Skeletal muscle satellite cell (primary cell): ENCODE data around the gene CACNA1I.

Source experiments
- H3K27me3 ChIP-seq: 2 replicates; pipeline ENCODE4 v1.7.0; 2013; ENCODE audit warnings: low read length; ENCODE audit not compliant: control insufficient read depth, insufficient read depth
- H3K36me3 ChIP-seq: 2 replicates; pipeline ENCODE4 v1.7.0; 2013; ENCODE audit warnings: mild to moderate bottlenecking, control low read depth, low read length; ENCODE audit not compliant: insufficient read depth
- H3K4me1 ChIP-seq: 2 replicates; pipeline ENCODE4 v1.7.0; 2013; ENCODE audit warnings: low read length; ENCODE audit not compliant: control insufficient read depth, insufficient read depth
- H3K4me2 ChIP-seq: 2 replicates; pipeline ENCODE4 v1.7.0; 2013; ENCODE audit warnings: mild to moderate bottlenecking, low read length
- H3K4me3 ChIP-seq: 2 replicates; pipeline ENCODE4 v1.7.0; 2013; ENCODE audit warnings: low read length
- H3K9ac ChIP-seq: 2 replicates; pipeline ENCODE4 v1.7.0; 2013; ENCODE audit warnings: mild to moderate bottlenecking, low read depth, low read length, moderate library complexity
- H3K9me3 ChIP-seq: replicated peaks from 2 replicates; pipeline ENCODE4 v1.7.0; 2013; ENCODE audit warnings: mild to moderate bottlenecking, control low read depth, low read length

CACNA1I gene

DNA sequence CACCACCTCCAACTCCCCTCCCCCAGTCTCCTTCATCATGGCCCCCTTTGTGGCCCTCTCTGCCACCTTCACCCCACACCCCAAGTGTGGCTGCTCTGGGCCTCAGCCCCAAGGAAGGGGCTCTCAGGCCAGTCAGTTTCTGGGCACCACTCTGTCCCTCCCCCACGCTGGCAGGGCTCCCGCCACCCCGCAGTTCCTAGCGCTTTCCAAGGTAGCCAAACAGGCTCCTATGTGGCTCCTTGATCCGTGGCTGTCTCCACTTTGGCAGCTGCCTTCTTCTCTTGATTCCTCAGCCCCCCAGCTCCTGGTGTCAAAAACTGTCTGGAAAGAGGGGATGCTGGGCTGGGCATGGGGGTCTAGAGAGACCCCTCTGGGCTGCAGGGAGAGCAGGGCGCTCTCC is 10.4 kb upstream of the CACNA1I start:
- peaks cover 62% of the 10 kb centered on the region for H3K27me3 ChIP-seq
- H3K4me3 ChIP-seq: no peak overlapping the region
- H3K9me3 ChIP-seq: no peaks in the 10 kb centered on the region
- no peaks in the 10 kb centered on the region for H3K4me1 ChIP-seq
- H3K4me2 ChIP-seq: no peak overlapping the region
- no peak overlapping the region for H3K9ac ChIP-seq
- no peaks in the 10 kb centered on the region for H3K36me3 ChIP-seq

DNA sequence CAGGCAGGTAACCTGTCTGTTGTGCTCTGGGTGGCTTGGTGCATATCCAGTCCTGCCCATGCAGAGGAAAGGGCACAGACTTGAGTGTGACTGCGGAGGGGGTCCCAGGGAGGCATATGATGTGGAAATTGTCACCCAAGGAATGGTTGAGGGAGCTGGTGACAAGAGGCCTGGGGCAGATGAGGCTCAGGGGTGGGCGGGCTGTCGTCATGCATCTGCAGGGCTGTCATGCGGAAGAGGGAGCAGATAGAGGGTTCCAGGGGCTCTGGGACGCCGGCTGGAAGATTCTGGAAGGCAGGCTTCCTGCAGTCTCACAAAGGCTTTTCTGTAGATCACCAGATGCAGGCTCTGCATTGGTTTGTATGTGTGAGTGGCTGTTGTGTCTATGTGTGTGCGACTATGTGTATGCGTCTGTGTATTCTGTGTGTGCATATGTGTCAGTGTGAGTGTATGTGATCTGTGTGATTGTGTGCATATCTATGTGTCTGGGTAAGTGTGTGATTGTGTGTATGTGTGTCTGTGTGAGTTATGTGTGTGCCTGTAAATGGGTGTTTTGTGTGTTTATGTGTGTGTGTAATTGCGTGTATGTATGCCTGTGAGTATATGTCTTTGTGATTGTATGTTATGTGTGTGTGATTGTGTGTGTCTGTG is 7.6 kb upstream of the CACNA1I start:
- Histone ChIP-seq H3K4me3 (no peak overlapping the region), H3K27me3 (peaks cover 41% of the 10 kb centered on the region), H3K36me3 (no peaks in the 10 kb centered on the region), H3K9ac (no peak overlapping the region), H3K4me1 (no peaks in the 10 kb centered on the region), H3K4me2 (no peak overlapping the region), H3K9me3 (no peaks in the 10 kb centered on the region)

DNA sequence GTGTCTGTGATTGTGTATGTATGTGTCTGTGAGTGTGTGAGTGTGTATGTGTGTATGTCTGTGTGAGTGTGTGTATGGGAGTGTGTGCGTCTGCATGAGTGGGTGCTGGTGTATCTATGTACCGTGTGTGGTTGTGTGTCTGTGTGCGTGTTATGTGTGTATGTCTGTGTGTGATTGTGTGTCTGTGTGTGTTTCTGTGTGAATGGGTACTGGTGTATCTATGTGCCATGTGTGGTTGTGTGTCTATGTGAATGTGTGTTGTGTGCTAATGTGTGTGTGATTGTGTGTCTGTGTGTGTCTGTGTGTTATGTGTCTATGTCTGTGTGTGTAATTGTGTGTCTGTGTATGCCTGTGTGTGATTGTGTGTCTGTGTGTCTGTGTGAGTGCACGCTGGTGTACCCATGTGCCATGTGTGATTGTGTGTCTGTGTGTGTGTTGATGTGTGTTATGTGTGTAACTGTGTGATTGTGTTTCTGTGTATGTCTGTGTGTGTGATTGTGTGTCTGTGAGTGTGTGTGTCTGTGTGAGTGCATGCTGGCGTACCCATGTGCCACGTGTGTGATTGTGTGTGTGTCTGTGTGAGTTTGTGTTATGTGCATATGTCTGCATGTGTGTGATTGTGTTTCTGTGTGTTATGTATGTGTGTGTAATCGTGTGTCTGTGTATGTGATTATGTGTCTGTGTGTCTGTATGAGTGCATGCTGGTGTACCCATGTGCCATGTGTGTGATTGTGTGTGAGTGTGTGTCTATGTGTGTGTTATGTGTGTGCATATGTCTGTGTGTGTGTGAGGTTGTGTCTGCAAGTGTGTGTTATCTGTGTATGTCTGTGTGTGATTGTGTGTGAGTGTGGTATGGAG is 6.8 kb upstream of the CACNA1I start:
- Histone ChIP-seq H3K4me1 (no peaks in the 10 kb centered on the region), H3K27me3 (peaks cover 33% of the 10 kb centered on the region)

DNA sequence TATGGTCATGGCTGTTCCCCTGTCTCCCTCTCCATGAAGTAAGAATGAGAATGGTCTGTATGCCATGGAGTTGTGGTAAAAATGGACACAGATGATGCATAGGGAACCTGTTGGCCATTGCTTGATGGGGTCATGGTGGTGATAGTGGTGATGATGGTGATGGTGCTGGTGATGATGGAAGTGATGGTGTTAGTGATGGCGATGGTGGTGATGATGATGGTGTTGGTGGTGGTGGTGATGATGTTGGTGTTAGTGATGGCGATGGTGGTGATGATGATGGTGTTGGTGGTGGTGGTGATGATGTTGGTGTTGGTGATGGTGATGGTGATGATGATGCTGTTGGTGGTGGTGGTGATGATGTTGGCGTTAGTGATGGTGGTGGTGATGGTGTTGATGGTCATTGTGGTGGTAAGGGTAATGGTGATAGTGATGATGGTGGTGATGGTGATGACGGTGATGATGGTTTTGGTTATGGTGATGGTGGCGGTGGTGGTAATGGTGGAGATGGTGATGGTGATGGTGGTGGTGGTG is 5.1 kb upstream of the CACNA1I start:
- H3K4me3 ChIP-seq: no peak overlapping the region
- no peaks in the 10 kb centered on the region for H3K36me3 ChIP-seq
- no peak overlapping the region for H3K4me2 ChIP-seq
- peaks cover 21% of the 10 kb centered on the region for H3K27me3 ChIP-seq
- no peak overlapping the region for H3K9ac ChIP-seq
- no peaks in the 10 kb centered on the region for H3K9me3 ChIP-seq
- H3K4me1 ChIP-seq: no peaks in the 10 kb centered on the region

More for the DNA sequence above, 6.8 kb upstream of the CACNA1I start:
- Histone ChIP-seq H3K9ac (no peak overlapping the region), H3K4me3 (no peak overlapping the region), H3K4me2 (no peak overlapping the region), H3K9me3 (no peaks in the 10 kb centered on the region), H3K36me3 (no peaks in the 10 kb centered on the region)

DNA sequence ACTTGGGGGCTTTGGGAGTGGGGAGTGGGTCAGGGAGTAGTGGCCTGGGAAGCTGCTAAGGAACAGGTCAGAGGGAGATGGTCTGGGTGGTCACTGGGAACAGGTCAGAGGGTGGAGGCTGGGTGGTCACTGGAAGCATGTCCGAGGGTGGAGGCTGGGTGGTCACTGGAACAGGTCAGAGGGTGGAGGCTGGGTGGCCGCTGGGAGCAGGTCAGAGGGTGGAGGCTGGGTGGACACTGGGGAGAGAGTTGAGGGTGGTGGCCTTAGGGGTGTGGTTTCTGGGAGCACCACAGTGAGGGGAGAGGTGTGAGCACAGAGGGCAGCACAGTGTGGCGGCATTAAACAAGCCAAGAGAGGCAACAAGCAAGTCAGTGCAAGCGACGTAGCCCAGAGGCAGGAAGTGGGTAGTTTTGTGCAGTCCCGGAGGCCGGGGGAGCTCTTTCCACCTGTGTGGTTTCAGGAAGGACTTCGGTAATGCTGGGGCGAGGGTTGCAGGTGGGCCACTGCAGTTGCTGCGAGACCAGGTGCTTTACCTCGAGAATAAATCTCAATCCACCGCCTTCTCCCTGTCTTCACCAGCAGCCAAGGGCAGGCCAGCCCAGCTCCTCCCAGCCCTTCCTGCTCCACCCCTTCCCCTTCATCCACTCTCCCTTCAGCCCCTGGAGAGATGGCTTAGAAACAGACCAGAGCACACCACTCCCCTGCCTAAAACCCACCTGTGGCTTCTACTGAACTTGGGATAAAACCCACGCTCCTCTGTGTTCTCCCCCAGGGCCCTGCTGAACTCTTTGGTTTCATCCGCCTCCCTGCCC is 3.2 kb upstream of the CACNA1I start:
- Histone ChIP-seq H3K4me2 (no peak overlapping the region), H3K9me3 (no peaks in the 10 kb centered on the region), H3K9ac (no peak overlapping the region), H3K4me1 (no peaks in the 10 kb centered on the region), H3K27me3 (peaks cover 24% of the 10 kb centered on the region), H3K36me3 (no peaks in the 10 kb centered on the region), H3K4me3 (no peak overlapping the region)

DNA sequence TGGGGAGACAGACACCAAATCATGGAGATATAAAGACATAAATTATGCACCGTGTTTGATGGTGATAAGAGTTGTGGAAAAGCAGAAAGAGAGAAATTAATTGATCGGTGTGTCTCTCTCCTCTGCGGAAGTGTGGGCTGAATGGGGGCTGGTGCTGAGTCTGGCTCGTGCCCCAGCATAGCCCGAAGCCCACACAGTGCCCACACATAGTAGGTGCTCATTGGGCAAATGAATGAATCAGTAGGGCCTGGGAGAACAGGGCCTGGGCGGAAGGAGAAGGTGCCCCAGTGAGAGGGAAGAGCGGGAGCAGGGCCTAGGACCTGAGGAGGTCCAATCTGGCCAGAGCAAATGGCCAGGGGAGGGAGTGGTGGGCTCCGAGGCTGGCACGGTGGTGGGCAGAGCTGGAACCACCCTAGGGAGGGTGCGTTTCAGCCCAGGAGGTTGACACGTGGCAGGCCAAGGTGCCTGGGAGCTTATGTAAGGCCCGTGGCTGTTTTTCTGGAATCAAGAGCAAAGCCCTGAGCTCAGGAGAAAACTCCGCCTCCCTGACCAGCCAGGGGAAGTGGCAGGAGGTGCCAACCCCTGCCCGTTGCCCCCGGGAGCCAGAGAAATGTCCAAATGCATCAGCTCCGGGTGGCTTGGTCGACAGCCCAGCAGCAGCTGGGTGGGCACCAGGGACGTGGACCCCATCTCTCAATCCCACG is 2.1 kb upstream of the CACNA1I start:
- no peak overlapping the region for H3K4me2 ChIP-seq
- no peaks in the 10 kb centered on the region for H3K36me3 ChIP-seq
- no peaks in the 10 kb centered on the region for H3K4me1 ChIP-seq
- no peaks in the 10 kb centered on the region for H3K9me3 ChIP-seq
- no peak overlapping the region for H3K4me3 ChIP-seq
- peaks cover 18% of the 10 kb centered on the region for H3K27me3 ChIP-seq
- H3K9ac ChIP-seq: no peak overlapping the region

DNA sequence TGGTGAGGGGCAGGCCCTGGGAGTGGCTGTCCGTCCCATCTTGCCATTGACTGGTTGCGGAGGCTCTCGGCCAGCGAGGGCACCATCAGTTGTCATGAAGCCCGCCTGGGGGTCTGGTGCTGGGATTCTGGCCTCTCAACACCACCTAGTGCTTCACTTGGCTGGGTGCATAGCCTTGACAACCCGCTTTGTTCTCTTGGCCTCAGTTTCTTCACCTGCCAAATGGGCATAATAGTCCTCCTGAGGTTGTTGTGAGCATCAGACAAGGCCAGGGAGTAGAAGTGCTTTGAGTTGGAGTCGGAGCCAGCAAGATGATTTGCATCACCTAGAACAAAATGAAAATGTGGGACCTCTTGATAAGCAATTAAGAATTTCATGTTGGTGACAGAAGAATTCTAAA is 1.5 kb upstream of the CACNA1I start:
- Histone ChIP-seq H3K4me3 (no peak overlapping the region), H3K9me3 (no peaks in the 10 kb centered on the region), H3K4me2 (no peak overlapping the region), H3K9ac (no peak overlapping the region), H3K36me3 (no peaks in the 10 kb centered on the region), H3K27me3 (peaks cover 18% of the 10 kb centered on the region), H3K4me1 (no peaks in the 10 kb centered on the region)

DNA sequence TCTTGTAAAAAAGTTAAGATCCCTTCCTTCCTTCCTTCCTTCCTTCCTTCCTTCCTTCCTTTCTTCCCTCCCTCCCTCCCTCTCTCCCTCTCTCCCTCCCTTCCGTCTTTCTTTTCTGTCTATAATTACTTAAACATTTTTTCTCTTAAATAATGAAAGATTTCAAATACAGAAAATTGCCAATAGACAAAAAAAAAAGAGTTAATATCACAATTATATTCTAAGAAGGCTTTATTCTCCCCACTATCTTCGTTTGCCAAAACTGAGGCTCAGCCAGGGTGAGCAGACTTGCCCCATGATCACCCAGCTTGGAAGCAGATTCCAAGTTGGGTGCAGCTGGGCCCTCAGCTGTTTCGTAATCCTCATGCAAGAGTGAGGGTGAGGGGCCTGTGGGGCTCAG is 327 bp upstream of the CACNA1I start:
- Histone ChIP-seq H3K4me3 (no peak overlapping the region), H3K4me1 (peaks cover 10% of the 10 kb centered on the region), H3K36me3 (no peaks in the 10 kb centered on the region), H3K9ac (no peak overlapping the region), H3K9me3 (no peaks in the 10 kb centered on the region), H3K4me2 (no peak overlapping the region), H3K27me3 (peaks cover 18% of the 10 kb centered on the region)

DNA sequence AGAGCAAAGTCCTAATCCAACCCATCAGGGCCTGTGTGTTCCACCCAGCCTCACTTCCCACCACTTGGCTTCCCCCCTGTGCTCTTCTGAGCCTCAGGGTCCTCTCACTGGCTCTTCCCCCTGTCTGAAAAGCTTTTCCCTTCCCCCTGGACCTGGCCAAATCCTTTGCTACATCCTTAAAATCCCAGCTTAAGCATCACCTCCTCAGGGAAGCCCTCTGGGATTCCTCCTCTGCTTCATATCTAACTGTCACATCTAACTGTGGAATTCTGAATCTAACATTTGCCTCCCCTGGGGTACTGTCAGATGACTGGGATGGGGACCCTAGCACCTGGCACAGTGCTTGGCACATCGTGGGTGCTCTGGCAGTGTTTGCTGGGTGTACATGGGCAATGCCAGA is 985 bp downstream of the CACNA1I start:
- Histone ChIP-seq H3K36me3 (no peaks in the 10 kb centered on the region), H3K4me2 (no peak overlapping the region), H3K9me3 (no peaks in the 10 kb centered on the region), H3K4me3 (no peak overlapping the region), H3K27me3 (peaks cover 20% of the 10 kb centered on the region), H3K4me1 (peaks cover 12% of the 10 kb centered on the region), H3K9ac (no peak overlapping the region)

DNA sequence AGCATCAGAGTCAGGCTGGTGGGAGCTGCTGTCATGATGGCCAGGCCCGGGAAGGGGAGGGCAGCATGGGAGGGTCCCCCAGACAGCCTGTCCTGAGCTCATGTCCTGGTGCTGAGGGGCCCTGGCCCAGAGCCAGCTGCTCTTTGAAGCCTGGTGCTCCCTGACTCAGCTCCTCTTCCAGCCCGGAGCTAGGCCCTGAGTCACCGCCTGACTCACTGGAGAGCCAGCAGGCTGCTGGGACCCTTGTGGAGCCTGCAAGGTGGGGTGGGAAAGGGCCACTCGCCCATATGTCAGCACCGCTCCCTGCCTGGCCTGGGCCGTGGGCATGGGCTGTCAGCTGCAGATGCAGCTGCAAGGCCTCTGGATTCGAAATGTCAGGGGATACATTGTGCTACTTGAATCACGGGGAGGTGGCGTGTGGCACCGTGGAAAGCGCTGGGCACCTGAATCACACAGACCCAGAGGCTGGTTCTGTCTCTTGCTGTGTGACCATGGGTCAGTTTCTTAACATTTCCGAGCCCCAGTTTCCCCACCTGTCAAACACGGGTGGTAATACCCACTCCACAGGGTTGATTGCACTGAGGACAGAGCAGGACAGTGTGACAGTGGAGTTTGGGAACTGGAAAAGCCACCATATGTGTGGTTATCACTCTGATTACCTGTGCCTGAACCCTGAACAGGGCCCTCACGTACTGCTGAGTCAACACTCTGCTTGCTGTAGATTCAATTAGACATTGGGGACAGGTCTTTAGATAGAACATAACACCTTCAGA is 4.4 kb downstream of the CACNA1I start:
- Histone ChIP-seq H3K27me3 (peaks cover 35% of the 10 kb centered on the region), H3K36me3 (no peaks in the 10 kb centered on the region), H3K4me1 (peaks cover 12% of the 10 kb centered on the region), H3K9me3 (no peaks in the 10 kb centered on the region), H3K4me2 (no peak overlapping the region), H3K4me3 (no peak overlapping the region), H3K9ac (no peak overlapping the region)
